H1 (cell line): ENCODE results near the gene OR13J1. TPM values are rescaled to one million over a fixed set of nuclear protein-coding genes. Genes with fewer than 3 reads are reported as not detected.

Experiments
- CTCF ChIA-PET: fragments of 300-600 bp; sonication (Branson Sonifier 250); formaldehyde crosslinking; loops from one replicate; lab custom pipeline; 2021; ENCODE audit not compliant: partially characterized antibody; lab: Charles Lee
- POLR2A ChIA-PET: fragments of 300-600 bp; sonication (Branson Sonifier 250); formaldehyde crosslinking; loops from one replicate; lab custom pipeline; 2021; ENCODE audit warnings: inconsistent platforms; ENCODE audit not compliant: partially characterized antibody; lab: Charles Lee
- DNase-seq, 2 experiments: peaks; one replicate each; pipeline versions ENCODE4 v3.0.0 to v3.0.0-alpha.2; 2010 to 2022; ENCODE audit warnings: low spot score in 2 of 2, low read depth in 1 of 2, mixed read lengths in 1 of 2
- FAIRE-seq: peaks from 2 replicates; lab custom pipeline; 2011; peaks lifted over from hg19 to GRCh38; lab: Jason Lieb, UNC
- H2AFZ ChIP-seq: 2 replicates; pipeline ENCODE4 v1.8.1; 2012; ENCODE audit warnings: low read length, inconsistent platforms
- H2AK5ac ChIP-seq: 2 replicates; pipeline ENCODE4 v1.6.1; 2013; ENCODE audit warnings: low read depth, low read length
- H2BK120ac ChIP-seq: replicated peaks from 2 replicates; pipeline ENCODE3; 2013; ENCODE audit warnings: low read depth, low read length, inconsistent platforms
- H2BK12ac ChIP-seq: 2 replicates; pipeline ENCODE4 v1.6.1; 2013; ENCODE audit warnings: low read depth, low read length
- H2BK15ac ChIP-seq: 2 replicates; pipeline ENCODE4 v1.6.1; 2013; ENCODE audit warnings: low read length
- H2BK20ac ChIP-seq: 2 replicates; pipeline ENCODE4 v1.6.1; 2013; ENCODE audit warnings: low read length
- H2BK5ac ChIP-seq: 2 replicates; pipeline ENCODE4 v1.6.1; 2013; ENCODE audit warnings: low read depth, low read length
- H3K14ac ChIP-seq: 2 replicates; pipeline ENCODE4 v1.6.1; 2013; ENCODE audit warnings: inconsistent platforms; ENCODE audit not compliant: insufficient read length
- H3K18ac ChIP-seq: 2 replicates; pipeline ENCODE4 v1.6.1; 2013; ENCODE audit warnings: low read length; ENCODE audit errors: extremely low read depth
- H3K23ac ChIP-seq: 2 replicates; pipeline ENCODE4 v1.6.1; 2013; ENCODE audit warnings: inconsistent platforms; ENCODE audit not compliant: insufficient read length
- H3K23me2 ChIP-seq: 2 replicates; pipeline ENCODE4 v1.6.1; 2013; ENCODE audit warnings: low read depth, low read length
- H3K27ac ChIP-seq: 2 replicates; pipeline ENCODE4 v1.6.1; 2011; ENCODE audit warnings: low read depth, low read length, inconsistent platforms
- H3K27me3 ChIP-seq, 4 experiments: replicated peaks in 1 of 4; 1 replicate in 1 of 4; 2 replicates in 3 of 4; pipeline versions ENCODE4 v1.6.1 to v1.8.1; 2011 to 2013; ENCODE audit warnings: low read length in 3 of 4, mild to moderate bottlenecking in 3 of 4, inconsistent platforms in 2 of 4, mixed read lengths in 2 of 4, moderate library complexity in 1 of 4; ENCODE audit not compliant: control insufficient read depth in 3 of 4, insufficient read depth in 3 of 4; ENCODE audit errors: extremely low read depth in 1 of 4
- H3K36me3 ChIP-seq, 4 experiments: 2 replicates each; pipeline versions ENCODE4 v1.6.1 to v1.8.1; 2011 to 2013; ENCODE audit warnings: mild to moderate bottlenecking in 4 of 4, low read length in 3 of 4, moderate library complexity in 2 of 4, control low read depth in 1 of 4, inconsistent platforms in 1 of 4; ENCODE audit not compliant: insufficient read depth in 4 of 4, control insufficient read depth in 2 of 4
- H3K4ac ChIP-seq: replicated peaks from 2 replicates; pipeline ENCODE3; 2013; ENCODE audit warnings: low read length, low read depth, mixed read lengths, inconsistent platforms; ENCODE audit not compliant: insufficient read length
- H3K4me1 ChIP-seq, 4 experiments: replicated peaks in 1 of 4; 1 replicate in 1 of 4; 2 replicates in 3 of 4; pipeline versions ENCODE4 v1.6.1 to v1.8.1; 2011 to 2013; ENCODE audit warnings: low read length in 3 of 4, inconsistent platforms in 2 of 4, mixed read lengths in 1 of 4; ENCODE audit not compliant: insufficient read depth in 4 of 4, control insufficient read depth in 3 of 4
- H3K4me2 ChIP-seq, 2 experiments: 2 replicates each; pipeline versions ENCODE4 v1.6.1 to v1.8.1; 2011 to 2013; ENCODE audit warnings: low read depth in 2 of 2, low read length in 2 of 2, control low read depth in 1 of 2, inconsistent platforms in 1 of 2, mild to moderate bottlenecking in 1 of 2; ENCODE audit not compliant: insufficient read depth in 1 of 2
- H3K4me3 ChIP-seq, 4 experiments: fragments of 200-600, 300-600 bp in 1 of 4; sonication (generic), shearing (Covaris generic), sonication (Bioruptor Twin) in 1 of 4; 2 replicates each; pipeline versions ENCODE4 v1.5.1 to v1.8.1; 2011 to 2016; ENCODE audit warnings: low read length in 4 of 4, low read depth in 3 of 4, control low read depth in 2 of 4, inconsistent platforms in 2 of 4, mild to moderate bottlenecking in 2 of 4, mixed read lengths in 1 of 4, moderate library complexity in 1 of 4; ENCODE audit not compliant: insufficient read depth in 2 of 4; ENCODE audit errors: extremely low read depth in 1 of 4
- H3K56ac ChIP-seq: replicated peaks from 2 replicates; pipeline ENCODE3; 2013; ENCODE audit warnings: low read depth, mild to moderate bottlenecking, mixed read lengths, low read length, inconsistent platforms; ENCODE audit not compliant: insufficient read length
- H3K79me1 ChIP-seq: 2 replicates; pipeline ENCODE4 v1.6.1; 2013; ENCODE audit warnings: low read depth, low read length, control low read depth
- H3K79me2 ChIP-seq, 2 experiments: 2 replicates each; pipeline versions ENCODE4 v1.6.1 to v1.8.1; 2012 to 2013; ENCODE audit warnings: low read length in 2 of 2, mild to moderate bottlenecking in 2 of 2, inconsistent platforms in 1 of 2; ENCODE audit not compliant: insufficient read depth in 2 of 2, control insufficient read depth in 1 of 2
- H3K9ac ChIP-seq, 4 experiments: replicated peaks in 1 of 4; 1 replicate in 1 of 4; 2 replicates in 3 of 4; pipeline versions ENCODE4 v1.6.1 to v1.8.1; 2011 to 2013; ENCODE audit warnings: low read depth in 3 of 4, low read length in 3 of 4, control low read depth in 2 of 4, mild to moderate bottlenecking in 2 of 4, moderate library complexity in 2 of 4, inconsistent platforms in 1 of 4; ENCODE audit errors: extremely low read depth in 1 of 4
- H3K9me3 ChIP-seq, 2 experiments: 2 replicates each; pipeline versions ENCODE4 v1.6.1 to v1.8.1; 2012 to 2013; ENCODE audit warnings: mild to moderate bottlenecking in 2 of 2, moderate library complexity in 2 of 2, control low read depth in 1 of 2, inconsistent platforms in 1 of 2, low read depth in 1 of 2, low read length in 1 of 2, mixed read lengths in 1 of 2; ENCODE audit not compliant: insufficient read depth in 2 of 2
- H4K20me1 ChIP-seq, 2 experiments: replicated peaks in 1 of 2; 2 replicates each; pipeline versions ENCODE3 to v1.8.1; 2011 to 2013; ENCODE audit warnings: inconsistent platforms in 2 of 2, low read length in 2 of 2, mild to moderate bottlenecking in 1 of 2; ENCODE audit not compliant: insufficient read depth in 2 of 2, control insufficient read depth in 1 of 2
- H4K5ac ChIP-seq: 2 replicates; pipeline ENCODE4 v1.6.1; 2013; ENCODE audit warnings: low read length, low read depth, mixed read lengths, inconsistent platforms; ENCODE audit not compliant: insufficient read length
- H4K8ac ChIP-seq: 2 replicates; pipeline ENCODE4 v1.8.0; 2013; ENCODE audit warnings: mild to moderate bottlenecking, moderate library complexity, low read length, inconsistent platforms; ENCODE audit not compliant: insufficient read depth; ENCODE audit errors: extremely low read depth
- H4K91ac ChIP-seq: replicated peaks from 2 replicates; pipeline ENCODE3; 2013; ENCODE audit warnings: low read length, mixed read lengths, inconsistent platforms; ENCODE audit not compliant: insufficient read length
- ATF2 ChIP-seq: IDR thresholded peaks from 2 replicates; pipeline ENCODE4 v1.6.1; 2012; ENCODE audit warnings: low read length, inconsistent platforms
- BACH1 ChIP-seq: IDR thresholded peaks from 2 replicates; pipeline ENCODE4 v1.6.1; 2012; ENCODE audit warnings: low read length, improper control_type of control experiment
- CBX8 ChIP-seq: fragments of 300-800, 300-1000 bp; sonication (generic); IDR thresholded peaks from 2 replicates; pipeline ENCODE4 v1.7.1; 2016; ENCODE audit warnings: low read depth, low read length, borderline replicate concordance
- EP300 ChIP-seq, 2 experiments: IDR thresholded peaks; 1 replicate in 1 of 2; 2 replicates in 1 of 2; pipeline ENCODE4 v1.6.1; 2011 to 2012; ENCODE audit warnings: low read depth in 2 of 2, low read length in 2 of 2, mild to moderate bottlenecking in 2 of 2, borderline replicate concordance in 1 of 2, inconsistent platforms in 1 of 2, moderate library complexity in 1 of 2
- RNF2 ChIP-seq: fragments of 200-900, 300-1000 bp; sonication (generic); IDR thresholded peaks from 2 replicates; pipeline ENCODE4 v1.7.1; 2016; ENCODE audit warnings: borderline replicate concordance, low read depth, mild to moderate bottlenecking, antibody characterized with exemption, low read length; ENCODE audit not compliant: poor library complexity, severe bottlenecking; ENCODE audit errors: missing control alignments
- WGBS, 2 experiments: shearing (Covaris generic) in 1 of 2; methylation state at CpG; one replicate each; pipeline versions ENCODE4 v1.1.6 to v1.1.7; 2013 to 2015; ENCODE audit warnings: low lambda C conversion rate in 2 of 2, mixed read lengths in 2 of 2, inconsistent platforms in 1 of 2, low coverage in 1 of 2, missing lambda C conversion rate in 1 of 2; ENCODE audit not compliant: insufficient replicate concordance in 2 of 2, insufficient coverage in 1 of 2, insufficient read length in 1 of 2; ENCODE audit errors: extremely low coverage in 1 of 2, missing lambda C conversion rate in 1 of 2; 5-methylcytosine and 5-hydroxymethylcytosine counted together
- polyA plus RNA-seq, 7 experiments: library from polyadenylated mRNA; depleted of rRNA in 3 of 7; stranded (reverse) in 5 of 7; unstranded in 2 of 7; fragments of >200 nt in 5 of 7; fragments of 200-250 nt in 2 of 7; gene quantifications; 1 replicate in 5 of 7; 2 replicates in 1 of 7; 4 replicates in 1 of 7; pipeline versions ENCODE4 v1.2.1 to v1.2.3, GENCODE V29; 2011 to 2013; ENCODE audit warnings: missing spikeins in 2 of 7, mixed read lengths in 2 of 7
- total RNA-seq: library from RNA; stranded (reverse); fragmentation: NEBNext Ultra II Directional; extraction: Animal tissue kit (Norgen Biotek cat#: 25700); gene quantifications from 2 replicates; pipeline ENCODE4 v1.2.1, GENCODE V29; 2021

The OR13J1 gene
- total and polyA plus RNA-seq, 2 of the 8 experiments (the other 6 are each of a cell fraction or from before 2014, with no cell fraction given) = not detected

DNA sequence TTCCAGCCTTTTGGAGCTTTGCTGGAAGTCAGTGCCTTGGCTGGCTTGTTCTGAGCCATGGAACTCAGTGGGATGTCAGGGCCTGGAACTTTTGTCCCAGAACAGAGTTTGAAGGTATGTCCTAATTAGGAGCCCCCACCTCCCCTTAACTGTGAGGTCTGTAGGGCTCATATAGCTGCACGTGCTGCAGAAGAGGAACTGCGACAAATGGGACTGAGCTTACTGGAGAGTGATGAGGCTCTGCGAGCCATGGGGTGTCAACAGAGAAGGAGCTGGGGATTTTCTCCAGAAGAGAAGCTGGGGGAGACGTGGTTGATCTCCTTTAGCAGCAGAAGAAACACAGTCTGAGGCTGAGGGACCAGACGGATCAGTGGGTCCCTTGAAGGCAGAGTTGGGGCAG lies 30.3 kb downstream of the OR13J1 start:
- Histone ChIP-seq H4K20me1 (no peaks in the 10 kb centered on the region), H2BK12ac (no peak overlapping the region), H3K27ac (no peak overlapping the region), H3K23me2 (no peaks in the 10 kb centered on the region), H3K14ac (no peak overlapping the region), H3K4me2 (no peak overlapping the region), H4K8ac (no peak overlapping the region), H3K56ac (no peak overlapping the region), H3K36me3 (no peaks in the 10 kb centered on the region), H2AK5ac (no peak overlapping the region), H3K4me1 (peaks cover 2 to 11% (median 8%) of the 10 kb centered on the region in 4 experiments), H3K79me1 (no peaks in the 10 kb centered on the region), H3K18ac (no peak overlapping the region), H2BK5ac (no peak overlapping the region), H4K91ac (no peak overlapping the region), H2BK120ac (no peak overlapping the region), H3K9ac (no peak overlapping the region), H4K5ac (no peak overlapping the region), H3K4me3 (no peak overlapping the region), H3K23ac (no peak overlapping the region), H3K79me2 (no peaks in the 10 kb centered on the region), H2BK20ac (no peak overlapping the region), H3K4ac (no peak overlapping the region), H2BK15ac (no peak overlapping the region)
- CTCF ChIA-PET = interaction anchor here (0.7 to 16.5 kb wide), 5 partner anchors 15 to 50 kb away, joined by 3 to 172 read pairs (median 4); partner anchors contain the start of genes FAM221B and TMEM8B
- 86% methylated on average over 5 of the region's 5 CpGs; no CpG with 5 or more reads in 1 of the 2 experiments for WGBS, 2 experiments
- POLR2A ChIA-PET = interaction anchor here (1.0 to 1.4 kb wide), 2 partner anchors 19 to 24 kb away, joined by 3 read pairs; no protein-coding TSS in a partner anchor
- DNase-seq = no peak
- no peak for TF ChIP-seq EP300 (IDR thresholded peaks at IDR 0.05; ENCODE audit: borderline replicate concordance in 1 of 2, low read depth in 2 of 2, low read length in 2 of 2)
- no peak for TF ChIP-seq BACH1
- TF ChIP-seq ATF2 = no peak
- TF ChIP-seq CBX8 = no peak
- no peak for TF ChIP-seq RNF2
- TF ChIP-seq, all 59 proteins: peak for 0
- no peaks in the 10 kb centered on the region; a peak in 1 of 7 replicates for H3K27me3 ChIP-seq
- H2AFZ ChIP-seq = no peak overlapping the region
- FAIRE-seq = no peak
- H3K9me3 ChIP-seq = no peaks in the 10 kb centered on the region
